Activated CD8-positive, alpha-beta memory T cell treated with anti-CD3 and anti-CD28 coated beads, Interleukin-2, amount 50 U/mL, for 4 hours (primary cell): ENCODE measurements around the gene TMUB1.

ENCODE experiments used
- DNase-seq: peaks from one replicate; pipeline ENCODE4 v3.0.0-alpha.2; 2020

The TMUB1 gene

GRCh38 chr7:151101621-151102396 lies 18.5 kb upstream of the TMUB1 start:
- no peak for DNase-seq

- DNase-seq = no peak
These were observed 17.6 kb upstream of the TMUB1 start for GRCh38 chr7:151100921-151101320.

GRCh38 chr7:151099486-151100211 lies 16.4 kb upstream of the TMUB1 start:
- no peak for DNase-seq

DNA sequence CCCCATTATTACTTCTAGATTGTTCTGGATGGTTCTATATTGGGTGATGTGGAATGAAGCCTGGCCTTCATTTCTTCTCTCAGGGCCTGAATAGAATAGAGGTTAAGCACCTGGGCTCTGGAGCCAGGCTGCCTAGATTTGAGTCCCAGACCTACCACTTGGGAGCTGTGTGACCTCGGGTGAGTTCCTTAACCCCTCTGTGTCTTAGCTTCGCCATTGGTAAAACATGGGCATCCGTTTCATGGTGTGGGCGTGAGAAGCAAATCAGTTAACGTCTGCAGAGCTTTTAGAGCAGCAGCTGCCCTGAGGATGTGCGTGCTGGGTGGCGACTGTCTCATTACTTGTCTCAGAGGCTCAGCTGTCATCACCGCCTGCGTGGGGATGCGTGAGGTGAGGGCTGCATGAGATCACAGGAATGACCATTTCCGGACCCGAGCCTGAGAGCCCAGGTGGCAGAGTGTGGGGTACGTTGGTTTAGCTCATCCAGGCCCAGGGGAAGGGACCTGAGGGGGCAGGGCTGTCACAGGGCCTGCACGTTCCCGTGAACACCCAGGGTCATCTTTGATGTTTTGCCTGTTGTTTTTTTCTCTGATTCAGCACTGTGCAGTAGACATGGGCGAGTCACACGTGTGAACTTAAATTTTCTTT lies 12.7 kb upstream of the TMUB1 start:
- no peak for DNase-seq

DNA sequence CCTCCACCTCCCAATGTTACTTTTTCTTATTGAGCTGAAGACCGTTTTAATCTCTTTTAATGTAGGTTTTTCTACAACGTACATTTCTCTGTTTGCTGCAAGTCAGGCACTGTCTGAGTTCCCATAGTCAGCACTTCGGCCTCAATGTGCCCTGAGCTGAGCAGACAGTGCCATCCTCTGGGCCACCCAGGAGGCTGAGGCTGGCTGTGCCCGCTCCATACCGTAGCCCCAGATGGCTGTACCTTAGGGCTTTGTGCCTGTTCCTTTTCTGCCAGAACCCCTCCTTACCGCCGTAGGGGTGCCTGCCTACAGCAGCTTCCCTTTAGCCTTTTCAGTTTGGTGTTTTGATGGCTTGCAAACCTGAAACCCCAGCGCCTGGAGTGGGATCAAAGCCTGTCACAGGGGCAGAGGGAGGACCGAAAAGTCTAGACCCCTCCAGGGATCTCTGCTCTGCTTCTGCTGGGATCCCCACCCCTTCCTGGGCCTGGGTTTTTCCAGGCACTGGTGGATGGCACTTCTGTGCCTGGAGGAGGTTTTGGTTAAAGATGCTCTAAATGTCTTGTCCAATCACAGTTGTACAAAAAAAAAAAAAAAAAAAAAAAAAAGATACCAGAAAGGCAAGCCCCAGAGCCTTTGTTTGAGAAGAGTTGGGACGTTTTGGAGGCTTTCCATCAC lies 12.0 kb upstream of the TMUB1 start:
- DNase-seq = no peak

GRCh38 chr7:151094675-151095074 lies 11.4 kb upstream of the TMUB1 start:
- no peak for DNase-seq

GRCh38 chr7:151093748-151094147 lies 10.5 kb upstream of the TMUB1 start:
- DNase-seq = no peak

DNA sequence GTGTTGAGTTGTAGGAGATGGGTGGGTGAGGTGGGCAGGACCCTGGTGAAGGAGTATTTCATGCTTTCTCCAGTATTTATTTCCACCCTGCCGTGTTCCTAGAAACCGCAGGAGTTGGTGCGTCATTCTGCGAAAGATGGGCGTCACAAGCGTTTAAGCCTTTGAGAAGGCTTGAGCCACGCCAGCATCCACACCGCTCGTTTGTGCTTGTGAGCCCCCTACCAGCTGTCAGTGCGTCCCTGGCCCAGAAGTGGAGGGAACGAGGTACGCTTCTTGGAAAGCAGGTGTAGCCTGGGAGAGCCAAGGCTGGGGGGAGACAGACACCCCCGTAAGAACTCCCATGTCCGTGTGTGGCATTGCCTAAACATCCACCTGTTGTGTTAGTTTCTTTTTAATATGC lies 8.7 kb upstream of the TMUB1 start:
- DNase-seq = no peak

GRCh38 chr7:151091431-151091830 lies 8.1 kb upstream of the TMUB1 start:
- no peak for DNase-seq

- no peak for DNase-seq
These were observed 7.7 kb upstream of the TMUB1 start for GRCh38 chr7:151091003-151091402.

DNA sequence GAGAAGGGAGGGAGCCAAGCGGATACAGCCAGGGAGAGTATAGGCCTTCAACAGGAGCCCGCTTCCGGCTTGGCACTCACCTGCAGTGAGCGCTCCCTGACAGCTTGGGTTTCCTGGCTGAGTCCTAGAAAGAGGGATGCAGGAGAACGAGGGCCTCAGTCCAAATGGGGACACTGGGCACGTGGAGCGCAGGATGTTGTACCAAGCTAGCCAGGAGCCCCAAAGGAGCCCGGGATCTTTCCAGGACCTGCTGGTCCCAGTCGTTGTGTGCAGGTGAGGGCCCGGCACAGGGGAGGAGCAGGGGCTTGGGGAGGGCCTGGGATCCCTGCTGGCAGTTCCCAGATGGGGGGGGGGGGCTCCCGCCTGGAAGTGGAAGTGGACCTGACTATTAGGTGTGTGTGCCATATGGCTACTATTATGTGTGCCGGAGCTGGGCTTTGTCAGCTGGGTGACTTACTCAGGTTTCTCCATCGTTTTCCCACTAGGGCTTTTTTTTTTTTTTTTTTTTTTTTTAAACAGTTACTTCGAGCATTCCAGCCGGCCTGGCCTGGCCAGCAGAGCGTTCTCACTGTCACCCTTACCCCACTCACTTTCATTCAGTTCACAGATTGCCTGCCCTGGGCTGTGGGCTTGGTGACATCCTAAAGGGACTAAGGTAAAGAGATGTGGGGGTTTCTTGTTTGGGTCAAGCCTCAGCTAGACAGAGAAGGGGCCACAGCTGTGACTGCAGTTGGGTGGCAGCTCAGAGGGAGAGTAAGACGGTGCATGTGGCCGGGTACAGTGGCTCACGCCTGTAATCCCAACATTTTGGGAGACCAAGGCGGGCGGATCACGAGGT lies 6.8 kb upstream of the TMUB1 start:
- no peak for DNase-seq

DNA sequence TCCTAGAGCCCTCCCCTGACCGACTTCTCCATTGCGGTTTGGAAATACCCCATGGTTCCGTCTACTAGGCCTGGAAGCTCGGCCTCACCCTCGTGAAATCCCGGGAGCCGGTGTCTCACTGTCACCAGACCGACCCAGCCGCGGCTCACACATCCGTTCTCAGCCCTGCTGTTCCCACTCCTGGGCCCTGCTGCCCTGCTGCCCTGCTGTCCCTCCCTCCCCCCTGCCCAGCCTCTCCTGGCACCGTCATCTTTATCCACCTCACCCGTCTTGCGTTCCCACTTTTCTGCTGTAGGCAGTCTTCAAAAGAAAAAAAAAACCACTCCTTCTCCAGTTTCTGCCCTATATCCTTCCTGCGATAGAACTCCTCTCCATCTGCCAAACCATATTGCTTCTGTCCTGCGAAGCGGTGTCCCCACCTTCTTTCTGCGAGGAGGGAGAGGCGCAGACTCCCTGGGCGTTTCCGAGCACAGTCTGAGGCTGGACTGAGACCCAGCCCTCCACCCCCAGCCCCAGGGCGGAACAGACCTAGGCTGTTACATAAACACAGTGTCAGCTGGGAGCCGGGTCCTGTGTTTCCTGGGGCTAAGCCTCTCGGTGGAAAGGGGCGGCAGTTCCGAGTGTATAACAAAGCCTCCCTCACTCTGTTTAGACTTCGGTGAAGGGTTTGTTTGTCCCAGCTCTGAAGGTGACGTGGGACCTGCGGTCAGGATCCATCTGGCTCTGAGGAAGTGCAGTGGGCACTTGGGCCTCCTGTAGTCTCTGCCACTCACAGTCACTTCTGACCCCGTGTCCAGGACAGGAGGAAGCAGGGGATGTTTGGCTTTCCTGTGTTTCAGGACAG lies 5.8 kb upstream of the TMUB1 start:
- DNase-seq = no peak

GRCh38 chr7:151088019-151088855 lies 4.9 kb upstream of the TMUB1 start:
- no peak for DNase-seq

GRCh38 chr7:151087245-151088018 lies 4.1 kb upstream of the TMUB1 start:
- peak; percentile 45 for DNase-seq

DNA sequence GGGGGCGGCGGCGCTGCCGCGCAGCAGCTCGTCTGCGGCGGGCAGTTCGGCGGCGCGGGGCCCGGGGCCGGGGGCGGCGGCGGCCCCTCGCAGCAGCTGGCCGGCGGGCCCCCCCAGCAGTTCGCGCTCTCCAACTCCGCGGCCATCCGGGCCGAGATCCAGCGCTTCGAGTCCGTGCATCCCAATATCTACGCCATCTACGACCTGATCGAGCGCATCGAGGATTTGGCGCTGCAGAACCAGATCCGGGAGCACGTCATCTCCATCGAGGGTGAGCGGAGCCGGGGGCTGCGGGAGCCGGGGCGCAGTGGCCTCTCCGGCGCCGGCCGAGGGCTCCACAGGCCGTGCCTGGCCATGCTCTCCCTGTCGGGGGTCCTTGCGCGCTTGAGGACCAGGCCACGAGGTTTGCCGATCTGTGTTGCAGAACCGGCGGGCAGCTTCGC lies 3.5 kb upstream of the TMUB1 start:
- no peak for DNase-seq

- peak; percentile 62 for DNase-seq
These were observed 2.7 kb upstream of the TMUB1 start, which contains the start of gene AGAP3 for GRCh38 chr7:151085691-151086620. Gene AGAP3, plus strand, starts transcription at chr7:151086475. Its CDS starts 267 bp downstream, at chr7:151086742.

- DNase-seq = no peak
These were observed 2.0 kb upstream of the TMUB1 start for GRCh38 chr7:151085329-151085690.

DNA sequence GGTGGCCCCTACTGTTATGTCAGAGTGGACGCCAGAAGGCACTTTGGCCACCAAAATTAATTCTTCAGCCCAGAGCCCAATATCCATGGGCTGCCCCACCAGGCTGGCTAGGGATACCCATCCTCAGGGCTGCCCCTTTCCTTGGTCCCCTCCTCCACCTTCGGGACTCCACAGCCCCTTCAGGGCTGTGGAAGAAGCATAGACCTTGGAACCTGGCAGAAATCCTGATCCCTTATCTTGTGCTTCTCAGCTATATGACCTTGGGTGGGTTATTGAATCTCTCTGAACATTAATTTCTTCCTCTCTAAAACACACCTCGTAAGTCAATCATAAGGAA lies 499 bp upstream of the TMUB1 start:
- DNase-seq = no peak
